SK-N-SH treated with all-trans-retinoic acid at 6 μM for 48 hours (cell line): ENCODE data around the gene SCGB2B2.

Source experiments
- PPARA ChIP-seq: fragments of 250-450 bp; sonication (Bioruptor Pico); IDR thresholded peaks from 2 replicates; pipeline ENCODE4 v1.5.0; 2020; ENCODE audit warnings: mild to moderate bottlenecking, borderline replicate concordance
- ZC3H10 ChIP-seq: fragments of 250-450 bp; sonication (Bioruptor Pico); IDR thresholded peaks from 2 replicates; pipeline ENCODE4 v1.5.1; 2021; ENCODE audit warnings: mild to moderate bottlenecking, moderate library complexity
- ZFP30 ChIP-seq: fragments of 450-650 bp; formaldehyde crosslinking; IDR thresholded peaks from 2 replicates; pipeline ENCODE4 v1.5.0; 2022; ENCODE audit warnings: mild to moderate bottlenecking, moderate library complexity

DNA sequence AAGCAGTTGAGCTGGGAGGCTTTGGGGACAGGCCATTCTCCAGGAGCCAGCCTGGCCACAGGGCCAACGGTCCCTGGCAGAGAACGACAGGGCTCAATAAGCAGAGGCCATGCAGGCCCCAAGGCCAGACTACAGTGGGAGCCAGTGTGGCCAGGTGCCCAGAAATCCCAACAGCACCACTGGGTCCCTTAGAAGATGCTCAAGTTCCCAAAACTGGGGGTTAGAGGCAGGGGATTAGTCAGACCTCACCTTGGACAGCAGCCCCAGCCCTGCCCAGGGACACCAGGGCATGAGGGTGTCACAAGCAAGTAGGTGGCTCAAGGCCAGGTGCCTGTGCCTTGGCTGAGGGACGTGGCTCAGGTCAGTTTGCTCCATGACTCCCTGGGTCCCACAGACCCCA is 12.8 kb downstream of the SCGB2B2 start:
- no peak for TF ChIP-seq ZC3H10 (CRISPR knock-in tag)
- TF ChIP-seq PPARA (CRISPR knock-in tag) = no peak
- TF ChIP-seq ZFP30 (CRISPR knock-in tag) = no peak
